HAP-1 (cell line): ENCODE measurements around the gene KMO.

Source experiments
- DNase-seq, 2 experiments: peaks; one replicate each; pipeline ENCODE4 v3.0.0-alpha.2; 2016 to 2020; ENCODE audit warnings: low spot score in 2 of 2
- H3K27me3 ChIP-seq: fragments of 250-450 bp; sonication (Bioruptor Pico); 2 replicates; pipeline ENCODE4 v1.5.1; 2020; ENCODE audit warnings: low read depth, mild to moderate bottlenecking, moderate library complexity
- H3K36me3 ChIP-seq: fragments of 250-450 bp; sonication (Bioruptor Pico); replicated peaks from 2 replicates; pipeline ENCODE4 v1.5.1; 2020; ENCODE audit warnings: mild to moderate bottlenecking
- H3K4me1 ChIP-seq: fragments of 250-450 bp; sonication (Bioruptor Pico); 2 replicates; pipeline ENCODE4 v1.5.1; 2020; ENCODE audit warnings: mild to moderate bottlenecking
- H3K4me3 ChIP-seq: fragments of 250-450 bp; sonication (Bioruptor Pico); 2 replicates; pipeline ENCODE4 v1.5.1; 2020; ENCODE audit warnings: mild to moderate bottlenecking, moderate library complexity
- H3K9me3 ChIP-seq: fragments of 250-450 bp; sonication (Bioruptor Pico); 2 replicates; pipeline ENCODE4 v1.5.1; 2020; ENCODE audit warnings: mild to moderate bottlenecking, moderate library complexity
- in situ Hi-C: fragments of 300-500 bp; cut with MboI; formaldehyde crosslinking; loops from 3 replicates; pipeline ENCODE4 v1.14.3; 2020; ENCODE audit warnings: low sequenced_read_pairs, inconsistent platforms, mixed read lengths

KMO gene

GRCh38 chr1:241644259-241644658 lies 112.1 kb downstream of the KMO start:
- in situ Hi-C loops: no loop called here

DNA sequence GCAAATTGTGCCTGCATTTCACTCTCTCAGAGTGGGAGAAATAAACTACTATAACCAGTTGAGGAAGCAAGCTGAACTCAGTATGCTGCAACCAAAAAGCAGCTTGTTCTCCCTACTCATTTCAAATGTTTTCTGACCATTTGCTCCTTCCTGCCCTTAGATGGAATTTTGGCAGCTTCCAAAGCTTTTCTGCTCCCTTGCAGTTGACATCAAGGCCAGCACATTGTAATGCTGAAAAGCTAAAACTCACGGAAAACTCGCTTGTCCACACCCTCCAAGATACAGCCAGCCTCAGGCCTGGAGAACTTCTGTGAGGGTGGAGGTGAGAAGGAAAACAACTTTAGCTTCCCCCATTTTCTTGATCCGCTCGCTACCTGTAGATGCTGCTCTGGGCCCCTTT lies 113.0 kb downstream of the KMO start:
- in situ Hi-C loops: no loop called here
- Histone ChIP-seq H3K27me3 (no peaks in the 10 kb centered on the region), H3K9me3 (0 out of 2 replicates have a peak, but pooled peaks cover 2% of the 10 kb centered on the region), H3K4me1 (0 out of 2 replicates have a peak, but pooled peaks cover 3% of the 10 kb centered on the region), H3K4me3 (no peak overlapping the region), H3K36me3 (no peaks in the 10 kb centered on the region)
- DNase-seq: no peak

More at GRCh38 chr1:241644259-241644658, 112.1 kb downstream of the KMO start:
- Histone ChIP-seq H3K4me3 (no peak overlapping the region), H3K36me3 (no peaks in the 10 kb centered on the region), H3K9me3 (0 out of 2 replicates have a peak, but pooled peaks cover 2% of the 10 kb centered on the region), H3K27me3 (no peaks in the 10 kb centered on the region), H3K4me1 (0 out of 2 replicates have a peak, but pooled peaks cover 3% of the 10 kb centered on the region)
- DNase-seq: no peak
